HepG2 (cell line): ENCODE results near the gene ACYP2. TPM values are rescaled to one million over a fixed set of nuclear protein-coding genes. Genes with fewer than 3 reads are reported as not detected.

Source experiments
- ATAC-seq: fragments of 200-7000 bp; cut with Tn5 transposase; 3 replicates; pipeline ENCODE4 v1.9.1; 2020; ENCODE audit warnings: mild to moderate bottlenecking, moderate library complexity
- BruUV-seq: library from RNA; stranded (reverse); fragments of 400-500 nt; replicated peaks from 2 replicates; lab custom pipeline; 2021; lab: Mats Ljungman, UMichigan
- CTCF ChIA-PET: fragments of 300-600 bp; formaldehyde crosslinking; extraction: SDS; loops from one replicate; lab custom pipeline; 2021; ENCODE audit warnings: low total read pairs, inconsistent platforms, low intra/inter-chr PET ratio; lab: Yijun Ruan, JAX
- POLR2A ChIA-PET: fragments of 350-600 bp; sonication (Branson Sonifier 250); formaldehyde crosslinking; loops from one replicate; lab custom pipeline; 2020; ENCODE audit warnings: antibody characterized with exemption, inconsistent platforms; lab: Yijun Ruan, JAX
- DNase-seq: peaks from one replicate; pipeline ENCODE4 v3.0.0-alpha.2; 2015; ENCODE audit warnings: low spot score
- FAIRE-seq: peaks from 3 replicates; lab custom pipeline; 2011; peaks lifted over from hg19 to GRCh38; lab: Jason Lieb, UNC
- H2AFZ ChIP-seq: one replicate; pipeline ENCODE4 v1.6.1; 2011; ENCODE audit warnings: low read length, inconsistent platforms
- H3K27ac ChIP-seq: fragments of 300-600 bp; 3 replicates; pipeline ENCODE4 v1.8.0; 2011; ENCODE audit warnings: mixed run types, mild to moderate bottlenecking, mixed read lengths, low read length, inconsistent platforms; ENCODE audit not compliant: insufficient read depth; ENCODE audit errors: extremely low read length
- H3K27me3 ChIP-seq, 2 experiments: fragments of 200-600 bp in 1 of 2; 2 replicates in 1 of 2; 3 replicates in 1 of 2; pipeline versions ENCODE4 v1.6.0 to v1.8.0; 2011; ENCODE audit warnings: low read length in 2 of 2, mild to moderate bottlenecking in 2 of 2, moderate library complexity in 2 of 2, inconsistent platforms in 1 of 2; ENCODE audit not compliant: insufficient read depth in 2 of 2, control insufficient read depth in 1 of 2
- H3K36me3 ChIP-seq, 2 experiments: fragments of 200-600 bp in 1 of 2; replicated peaks in 1 of 2; 2 replicates in 1 of 2; 3 replicates in 1 of 2; pipeline versions ENCODE4 v1.5.1 to v1.8.0; 2011; ENCODE audit warnings: low read length in 2 of 2, inconsistent platforms in 1 of 2; ENCODE audit not compliant: insufficient read depth in 2 of 2, control insufficient read depth in 1 of 2
- H3K4me1 ChIP-seq: 2 replicates; pipeline ENCODE4 v1.5.1; 2012; ENCODE audit warnings: low read length, inconsistent platforms; ENCODE audit not compliant: insufficient read depth
- H3K4me2 ChIP-seq: 2 replicates; pipeline ENCODE4 v1.6.0; 2011; ENCODE audit warnings: low read depth, low read length, inconsistent platforms
- H3K4me3 ChIP-seq, 3 experiments: fragments of 200-600 bp in 1 of 3; sonication (generic), shearing (Covaris generic) in 1 of 3; replicated peaks in 1 of 3; 2 replicates each; pipeline ENCODE4 v1.5.1; 2011 to 2016; ENCODE audit warnings: low read length in 3 of 3, inconsistent platforms in 2 of 3, low read depth in 2 of 3, mild to moderate bottlenecking in 2 of 3, control low read depth in 1 of 3, mixed read lengths in 1 of 3; ENCODE audit not compliant: insufficient read depth in 1 of 3
- H3K79me2 ChIP-seq: one replicate; pipeline ENCODE4 v1.6.1; 2011; ENCODE audit warnings: low read length, inconsistent platforms; ENCODE audit not compliant: insufficient read depth
- H3K9ac ChIP-seq: 2 replicates; pipeline ENCODE4 v1.6.0; 2011; ENCODE audit warnings: mild to moderate bottlenecking, low read depth, low read length, inconsistent platforms; ENCODE audit not compliant: insufficient read depth
- H3K9me3 ChIP-seq: 2 replicates; pipeline ENCODE4 v1.5.1; 2012; ENCODE audit warnings: mild to moderate bottlenecking, low read length
- H4K20me1 ChIP-seq: 2 replicates; pipeline ENCODE4 v1.6.0; 2011; ENCODE audit warnings: inconsistent platforms, mild to moderate bottlenecking, low read length, moderate library complexity; ENCODE audit not compliant: insufficient read depth
- DMTF1 ChIP-seq: sonication (generic); formaldehyde crosslinking; IDR thresholded peaks from 2 replicates; pipeline ENCODE4 v1.4.0; 2020; ENCODE audit warnings: mild to moderate bottlenecking, missing genetic modification reagents
- E2F2 ChIP-seq: sonication (generic); formaldehyde crosslinking; IDR thresholded peaks from 2 replicates; pipeline ENCODE4 v1.4.0; 2020; ENCODE audit warnings: missing genetic modification reagents, borderline replicate concordance
- MED8 ChIP-seq: sonication (generic); formaldehyde crosslinking; IDR thresholded peaks from 2 replicates; pipeline ENCODE4 v1.8.1; 2023; ENCODE audit warnings: mild to moderate bottlenecking, missing genetic modification reagents; ENCODE audit not compliant: insufficient replicate concordance
- MTF2 ChIP-seq: sonication (generic); formaldehyde crosslinking; IDR thresholded peaks from 2 replicates; pipeline ENCODE4 v1.5.0; 2020; ENCODE audit warnings: missing genetic modification reagents, borderline replicate concordance
- PHB2 ChIP-seq: fragments of 450-650 bp; IDR thresholded peaks from 2 replicates; pipeline ENCODE4 v1.6.1; 2018; ENCODE audit not compliant: partially characterized antibody
- RELA ChIP-seq: sonication (generic); formaldehyde crosslinking; IDR thresholded peaks from 2 replicates; pipeline ENCODE4 v1.4.0; 2020; ENCODE audit warnings: missing genetic modification reagents
- SKI ChIP-seq: fragments of 450-650 bp; IDR thresholded peaks from one replicate; pipeline ENCODE4 v1.6.1; 2018; ENCODE audit warnings: mild to moderate bottlenecking; ENCODE audit not compliant: partially characterized antibody
- THAP9 ChIP-seq: sonication (generic); formaldehyde crosslinking; IDR thresholded peaks from 2 replicates; pipeline ENCODE4; 2020; ENCODE audit warnings: missing genetic modification reagents, mild to moderate bottlenecking, borderline replicate concordance
- ZNF557 ChIP-seq: sonication (generic); formaldehyde crosslinking; IDR thresholded peaks from 2 replicates; pipeline ENCODE4 v1.4.0; 2020; ENCODE audit warnings: missing genetic modification reagents
- ZNF652 ChIP-seq: IDR thresholded peaks from 2 replicates; pipeline ENCODE4 v1.6.1; 2016; ENCODE audit warnings: low read depth, borderline replicate concordance
- ZSCAN20 ChIP-seq: sonication (generic); formaldehyde crosslinking; IDR thresholded peaks from 2 replicates; pipeline ENCODE4 v1.4.0; 2020; ENCODE audit warnings: missing genetic modification reagents, mild to moderate bottlenecking, borderline replicate concordance
- WGBS: methylation state at CpG from one replicate; pipeline ENCODE4 v1.1.6; 2017; ENCODE audit warnings: low lambda C conversion rate; 5-methylcytosine and 5-hydroxymethylcytosine counted together
- in situ Hi-C: cut with HindIII; loops from 2 replicates; pipeline ENCODE4 v1.10.0; 2017; ENCODE audit warnings: low pct_unique_long_range_greater_than_20kb; ENCODE audit not compliant: extremely low pct_ligation_motif_present
- intact Hi-C: fragments of 100-400 bp; cut with micrococcal nuclease; formaldehyde crosslinking; loops from one replicate; pipeline ENCODE4 v1.10.0; 2022; ENCODE audit not compliant: unreplicated experiment
- polyA plus RNA-seq, 8 experiments: library from polyadenylated mRNA; depleted of rRNA in 3 of 8; stranded (reverse) in 7 of 8; unstranded in 1 of 8; fragments of >200 nt; fragmentation: Illumina TruSeq in 4 of 8; extraction: Trizol in 4 of 8; gene quantifications; 2 replicates each; pipeline versions ENCODE4 v1.2.1 to v1.2.3, GENCODE V29; 2011 to 2016; ENCODE audit warnings: low read depth in 4 of 8, missing spikeins in 1 of 8, mixed read lengths in 1 of 8; ENCODE audit not compliant: insufficient read depth in 1 of 8
- total RNA-seq, 5 experiments: library from RNA; depleted of rRNA; stranded (reverse); fragments of >200 nt; fragmentation: Illumina TruSeq; extraction: Trizol; gene quantifications; 2 replicates each; pipeline ENCODE4 v1.2.3, GENCODE V29; 2016; ENCODE audit warnings: low read depth in 1 of 5

The ACYP2 gene
- total and polyA plus RNA-seq, 2 of the 13 experiments (the other 11 are each of a cell fraction or from before 2014, with no cell fraction given) = 12.3 to 12.7 TPM

- DNase-seq = no peak
- H3K4me3 ChIP-seq = no peak within 1 kb of the TSS
- BruUV-seq = no TSS peak
- no peaks in the 10 kb centered on the region; a peak in 1 of 5 replicates for H3K36me3 ChIP-seq
- TF ChIP-seq ZNF652 = no peak
- no peak for TF ChIP-seq RELA (CRISPR knock-in tag)
- TF ChIP-seq MED8 = no peak
- TF ChIP-seq E2F2 = no peak
- no peak for TF ChIP-seq SKI
- no peak for TF ChIP-seq ZSCAN20
- TF ChIP-seq PHB2 = no peak
- no peak for TF ChIP-seq ZNF557 (CRISPR knock-in tag)
- TF ChIP-seq MTF2 (CRISPR knock-in tag) = no peak
- no peak for TF ChIP-seq DMTF1 (CRISPR knock-in tag)
- TF ChIP-seq THAP9 (CRISPR knock-in tag) = no peak
- H3K9me3 ChIP-seq = no peaks in the 10 kb centered on the region
- CTCF ChIA-PET = no interaction called here
- 97% methylated on average over 25 of the region's 25 CpGs for WGBS
- intact Hi-C loops (no loop called here), in situ Hi-C loops (no loop called here)
- H3K79me2 ChIP-seq = no peaks in the 10 kb centered on the region
- FAIRE-seq = no peak
- H3K4me2 ChIP-seq = no peak within 1 kb of the TSS
- no peaks in the 10 kb centered on the region for H3K27me3 ChIP-seq
- no peaks in the 10 kb centered on the region for H4K20me1 ChIP-seq
- H2AFZ ChIP-seq = no peak within 1 kb of the TSS
- peaks cover 23% of the 10 kb centered on the region for H3K4me1 ChIP-seq
- no peak within 1 kb of the TSS for H3K9ac ChIP-seq
- ATAC-seq = no peak
- POLR2A ChIA-PET = no interaction called here
- no peak within 1 kb of the TSS for H3K27ac ChIP-seq
Measured at GRCh38 chr2:54256091-54256694, 140.8 kb downstream of the ACYP2 start, which contains the start of gene TSPYL6. TSPYL6 (minus strand) TSS chr2:54256229; CDS start chr2:54256151, 78 bp downstream.
